ENCODE measurements around the gene RAB5IF. TPM values are rescaled to one million over a fixed set of nuclear protein-coding genes. Genes with fewer than 3 reads are reported as not detected.
A peak's percentile ranks its signal among the peaks of the same experiment; 100 is the strongest.

Gene RAB5IF
- total RNA-seq, 2 donors from 2014 or later, result 61.6 to 64.2 TPM

DNA sequence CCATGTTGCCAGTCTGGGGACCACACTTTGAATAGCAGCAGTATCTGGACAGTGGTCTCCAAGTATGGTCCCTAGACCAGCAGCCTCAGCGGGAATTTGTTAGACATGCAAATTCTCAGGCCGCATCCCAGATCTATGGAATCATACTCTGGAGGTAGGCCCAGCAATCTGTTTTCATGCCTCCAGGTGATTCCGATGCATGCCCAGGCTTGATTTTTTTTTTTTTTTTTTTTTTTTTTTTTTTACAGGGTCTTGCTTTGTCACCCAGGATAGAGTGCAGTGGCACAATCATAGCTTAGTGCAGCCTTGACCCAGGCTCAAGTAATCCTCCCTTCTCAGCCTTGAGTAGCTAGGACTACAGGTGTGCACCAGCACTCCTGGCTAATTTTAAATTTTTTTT lies 41.1 kb downstream of the RAB5IF start:
- no peak for DNase-seq
- no peak for ATAC-seq
- intact Hi-C loops (cut with DNase I), result no loop called here

- no peak for ATAC-seq
- intact Hi-C loops (cut with DNase I), result no loop called here
- DNase-seq, result no peak
Observed at GRCh38 chr20:36647196-36648121, 41.9 kb downstream of the RAB5IF start.

GRCh38 chr20:36653456-36653855 lies 47.9 kb downstream of the RAB5IF start:
- ATAC-seq, result no peak
- DNase-seq, result no peak
- intact Hi-C loops (cut with DNase I), result no loop called here

- no peak for ATAC-seq
- DNase-seq, result no peak
- intact Hi-C loops (cut with DNase I), result no loop called here
Observed at GRCh38 chr20:36654506-36654905, 48.9 kb downstream of the RAB5IF start.

GRCh38 chr20:36655004-36655403 lies 49.4 kb downstream of the RAB5IF start:
- peak in 1 of 2 donors; percentile 35 for ATAC-seq
- intact Hi-C loops (cut with DNase I), result no loop called here
- no peak for DNase-seq

- intact Hi-C loops (cut with DNase I), result no loop called here
- ATAC-seq (no peak), DNase-seq (no peak)
Observed at GRCh38 chr20:36656733-36657132, 51.2 kb downstream of the RAB5IF start.

DNA sequence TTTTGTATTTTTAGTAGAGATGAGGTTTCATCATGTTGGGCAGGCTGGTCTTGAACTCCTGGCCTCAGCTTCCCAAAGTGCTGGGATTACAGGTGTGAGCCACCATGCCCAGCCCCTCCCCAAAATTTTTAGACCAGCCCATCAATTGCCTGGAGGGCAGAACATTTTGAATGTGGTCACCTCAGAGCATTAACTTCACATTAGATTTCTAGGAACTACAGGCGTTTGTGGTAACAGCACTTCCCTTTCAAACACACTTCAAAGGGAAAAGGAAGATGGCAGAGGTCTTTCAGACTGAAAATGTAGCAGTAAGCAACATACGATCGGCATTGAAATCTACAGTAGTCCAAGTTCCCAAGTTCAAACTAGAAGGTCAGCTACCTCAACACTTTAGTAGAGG lies 52.7 kb downstream of the RAB5IF start:
- no peak for ATAC-seq
- no peak for DNase-seq
- intact Hi-C loops (cut with DNase I), result no loop called here

Other genes starting within 250 kb of the RAB5IF start
- gene MYL9, start 64.3 kb upstream of the RAB5IF start, total RNA-seq, result 1,000 to 10,000 TPM; 1,946 to 2,055 TPM
- 1 to 10 TPM; 6.4 to 8.8 TPM for gene TGIF2, start 32.2 kb upstream of the RAB5IF start, total RNA-seq
- gene SLA2, start 40.4 kb downstream of the RAB5IF start, total RNA-seq, result under 1 TPM; 0.37 to 0.56 TPM
- 10 to 100 TPM; 25.8 to 32.7 TPM for gene NDRG3, start 140.3 kb downstream of the RAB5IF start, total RNA-seq
- gene DSN1, start 168.0 kb downstream of the RAB5IF start, total RNA-seq, result 1 to 10 TPM; 5.0 to 6.7 TPM